H9 (cell line): Measurements from ENCODE around the gene GNAO1. TPM values are rescaled to one million over a fixed set of nuclear protein-coding genes. Genes with fewer than 3 reads are reported as not detected.

Experiments used
- DNase-seq: peaks from one replicate; pipeline ENCODE4 v3.0.0-alpha.2; 2017
- H2AFZ ChIP-seq: one replicate; pipeline ENCODE4 v1.6.1; 2013; ENCODE audit warnings: mild to moderate bottlenecking, low read length, control low read depth, moderate library complexity
- H2AK5ac ChIP-seq: 2 replicates; pipeline ENCODE4 v1.6.1; 2013; ENCODE audit warnings: low read length, control low read depth, mixed read lengths; ENCODE audit not compliant: insufficient read length
- H2BK120ac ChIP-seq: one replicate; pipeline ENCODE4 v1.6.1; 2013; ENCODE audit warnings: low read depth, mild to moderate bottlenecking, low read length, control low read depth, inconsistent platforms; ENCODE audit not compliant: poor library complexity, severe bottlenecking
- H2BK12ac ChIP-seq: 2 replicates; pipeline ENCODE4 v1.6.1; 2013; ENCODE audit warnings: low read length, control low read depth, mixed read lengths, low read depth; ENCODE audit not compliant: insufficient read length
- H2BK15ac ChIP-seq: 2 replicates; pipeline ENCODE4 v1.6.1; 2013; ENCODE audit warnings: low read depth, low read length, control low read depth
- H2BK20ac ChIP-seq: one replicate; pipeline ENCODE4 v1.6.1; 2013; ENCODE audit warnings: low read depth, mild to moderate bottlenecking, low read length, control low read depth, inconsistent platforms; ENCODE audit not compliant: poor library complexity, severe bottlenecking
- H2BK5ac ChIP-seq: 2 replicates; pipeline ENCODE4 v1.6.1; 2013; ENCODE audit warnings: low read length, control low read depth, mixed read lengths; ENCODE audit not compliant: insufficient read length
- H3K14ac ChIP-seq: 2 replicates; pipeline ENCODE4 v1.6.1; 2013; ENCODE audit warnings: low read length, control low read depth; ENCODE audit not compliant: insufficient read depth
- H3K18ac ChIP-seq: 2 replicates; pipeline ENCODE4 v1.6.1; 2013; ENCODE audit warnings: low read depth, mild to moderate bottlenecking, mixed read lengths, low read length, control low read depth; ENCODE audit not compliant: insufficient read length
- H3K23ac ChIP-seq: 2 replicates; pipeline ENCODE4 v1.6.1; 2013; ENCODE audit warnings: low read length, control low read depth, mixed read lengths, low read depth; ENCODE audit not compliant: insufficient read length
- H3K23me2 ChIP-seq: 2 replicates; pipeline ENCODE4 v1.6.1; 2013; ENCODE audit warnings: low read depth, mild to moderate bottlenecking, mixed read lengths, low read length, control low read depth; ENCODE audit not compliant: insufficient read length, poor library complexity, severe bottlenecking
- H3K27ac ChIP-seq: 2 replicates; pipeline ENCODE4 v1.5.1; 2013; ENCODE audit warnings: low read length, control low read depth, mixed read lengths, low read depth; ENCODE audit not compliant: insufficient read length
- H3K27me3 ChIP-seq: 2 replicates; pipeline ENCODE4 v1.6.1; 2013; ENCODE audit warnings: low read length, control low read depth, inconsistent platforms; ENCODE audit not compliant: insufficient read depth
- H3K4ac ChIP-seq: 2 replicates; pipeline ENCODE4 v1.6.1; 2013; ENCODE audit warnings: low read depth, mild to moderate bottlenecking, control low read depth, inconsistent platforms, low read length, moderate library complexity
- H3K4me1 ChIP-seq: 2 replicates; pipeline ENCODE4 v1.6.1; 2013; ENCODE audit warnings: low read length, control low read depth, inconsistent platforms; ENCODE audit not compliant: insufficient read depth
- H3K4me2 ChIP-seq: 2 replicates; pipeline ENCODE4 v1.6.1; 2013; ENCODE audit warnings: low read length, control low read depth, mixed read lengths; ENCODE audit not compliant: insufficient read length, insufficient read depth
- H3K56ac ChIP-seq: 2 replicates; pipeline ENCODE4 v1.6.1; 2013; ENCODE audit warnings: low read depth, mild to moderate bottlenecking, mixed read lengths, low read length, control low read depth; ENCODE audit not compliant: insufficient read length
- H3K79me1 ChIP-seq: 2 replicates; pipeline ENCODE4 v1.6.1; 2013; ENCODE audit warnings: low read depth, mild to moderate bottlenecking, moderate library complexity, low read length, control low read depth, inconsistent platforms; ENCODE audit not compliant: insufficient read depth, poor library complexity, severe bottlenecking
- H3K79me2 ChIP-seq: 2 replicates; pipeline ENCODE4 v1.6.1; 2013; ENCODE audit warnings: low read length, control low read depth, inconsistent platforms; ENCODE audit not compliant: insufficient read depth
- H3K9ac ChIP-seq: 2 replicates; pipeline ENCODE4 v1.6.1; 2013; ENCODE audit warnings: low read length, control low read depth, mixed read lengths; ENCODE audit not compliant: insufficient read length; ENCODE audit errors: extremely low read depth
- H3K9me3 ChIP-seq: one replicate; pipeline ENCODE4 v1.6.1; 2013; ENCODE audit warnings: low read depth, low read length, inconsistent platforms; ENCODE audit not compliant: control insufficient read depth
- H3T11ph ChIP-seq: one replicate; pipeline ENCODE4 v1.6.1; 2013; ENCODE audit warnings: mild to moderate bottlenecking, low read length, control low read depth, inconsistent platforms
- H4K20me1 ChIP-seq: one replicate; pipeline ENCODE4 v1.6.1; 2013; ENCODE audit not compliant: control insufficient read depth, insufficient read length, insufficient read depth
- H4K5ac ChIP-seq: 2 replicates; pipeline ENCODE4 v1.6.1; 2013; ENCODE audit warnings: low read depth, mild to moderate bottlenecking, mixed read lengths, low read length, control low read depth; ENCODE audit not compliant: insufficient read length
- H4K8ac ChIP-seq: replicated peaks from 2 replicates; pipeline ENCODE4 v1.6.1; 2013; ENCODE audit warnings: low read length, control low read depth, mixed read lengths, low read depth; ENCODE audit not compliant: insufficient read length
- H4K91ac ChIP-seq: 2 replicates; pipeline ENCODE4 v1.6.1; 2013; ENCODE audit warnings: low read depth, mild to moderate bottlenecking, moderate library complexity, mixed read lengths, low read length, control low read depth; ENCODE audit not compliant: insufficient read length
- H3K27ac Mint-ChIP-seq, 3 experiments: 2 replicates in 2 of 3; 3 replicates in 1 of 3; pipeline ENCODE4 v1.8.0; 2020 to 2021; ENCODE audit warnings: mixed read lengths in 3 of 3, mild to moderate bottlenecking in 1 of 3, moderate library complexity in 1 of 3
- H3K27me3 Mint-ChIP-seq: 2 replicates; pipeline ENCODE4 v1.8.0; 2021; ENCODE audit warnings: low read depth, mild to moderate bottlenecking, moderate library complexity, mixed read lengths
- H3K36me3 Mint-ChIP-seq, 3 experiments: 2 replicates in 2 of 3; 3 replicates in 1 of 3; pipeline ENCODE4 v1.8.0; 2020 to 2021; ENCODE audit warnings: low read depth in 3 of 3, mixed read lengths in 3 of 3; ENCODE audit not compliant: insufficient read depth in 1 of 3
- H3K4me1 Mint-ChIP-seq, 2 experiments: 2 replicates each; pipeline ENCODE4 v1.8.0; 2020; ENCODE audit warnings: mixed read lengths in 2 of 2
- H3K4me3 Mint-ChIP-seq, 2 experiments: 2 replicates in 1 of 2; 3 replicates in 1 of 2; pipeline ENCODE4 v1.8.0; 2020 to 2021; ENCODE audit warnings: mild to moderate bottlenecking in 2 of 2, mixed read lengths in 2 of 2, moderate library complexity in 1 of 2
- H3K9me3 Mint-ChIP-seq, 2 experiments: 2 replicates in 1 of 2; 3 replicates in 1 of 2; pipeline ENCODE4 v1.8.0; 2020; ENCODE audit warnings: mild to moderate bottlenecking in 2 of 2, mixed read lengths in 2 of 2, moderate library complexity in 1 of 2
- WGBS: extraction: QIAGEN DNeasy Blood & Tissue Kit; methylation state at CpG from one replicate; pipeline ENCODE4 v1.1.7; 2013; ENCODE audit warnings: missing lambda C conversion rate, low lambda C conversion rate, mixed read lengths; ENCODE audit not compliant: insufficient read length; ENCODE audit errors: extremely low coverage; 5-methylcytosine and 5-hydroxymethylcytosine counted together
- total RNA-seq: library from RNA; stranded (reverse); gene quantifications from 2 replicates; pipeline ENCODE4 v1.2.1, GENCODE V29; 2021
- TF ChIP-seq, protein P1 (sequence below): fragments of 200-600 bp; sonication (generic); conservative IDR thresholded peaks from 3 replicates; pipeline ENCODE4 v1.8.0; 2021; ENCODE audit warnings: antibody characterized with exemption, mild to moderate bottlenecking

Gene GNAO1
- total RNA-seq, 1 experiment from 2014 or later, result 16.9 TPM

GRCh38 chr16:56252835-56253234 is 61.5 kb downstream of the GNAO1 start:
- Histone ChIP-seq H3K56ac (no peak overlapping the region), H2AK5ac (no peak overlapping the region), H3K79me2 (no peaks in the 10 kb centered on the region), H3K18ac (no peak overlapping the region), H3K4ac (no peak overlapping the region), H2BK5ac (no peak overlapping the region), H2AFZ (no peak overlapping the region), H3K4me1 (no peaks in the 10 kb centered on the region), H3K79me1 (no peaks in the 10 kb centered on the region), H3K23me2 (no peaks in the 10 kb centered on the region), H4K91ac (no peak overlapping the region), H2BK15ac (no peak overlapping the region), H4K5ac (no peak overlapping the region), H2BK20ac (no peak overlapping the region), H3T11ph (no peak overlapping the region), H3K14ac (no peak overlapping the region; the same call in 1 of the 2 replicates), H3K4me2 (no peak overlapping the region), H3K27me3 (no peaks in the 10 kb centered on the region), H3K9me3 (no peaks in the 10 kb centered on the region), H3K27ac (no peak overlapping the region), H2BK12ac (no peak overlapping the region), H3K9ac (no peak overlapping the region), H2BK120ac (no peak overlapping the region), H4K8ac (no peak overlapping the region), H4K20me1 (no peaks in the 10 kb centered on the region), H3K23ac (no peak overlapping the region)
- TF ChIP-seq, protein P1, sequence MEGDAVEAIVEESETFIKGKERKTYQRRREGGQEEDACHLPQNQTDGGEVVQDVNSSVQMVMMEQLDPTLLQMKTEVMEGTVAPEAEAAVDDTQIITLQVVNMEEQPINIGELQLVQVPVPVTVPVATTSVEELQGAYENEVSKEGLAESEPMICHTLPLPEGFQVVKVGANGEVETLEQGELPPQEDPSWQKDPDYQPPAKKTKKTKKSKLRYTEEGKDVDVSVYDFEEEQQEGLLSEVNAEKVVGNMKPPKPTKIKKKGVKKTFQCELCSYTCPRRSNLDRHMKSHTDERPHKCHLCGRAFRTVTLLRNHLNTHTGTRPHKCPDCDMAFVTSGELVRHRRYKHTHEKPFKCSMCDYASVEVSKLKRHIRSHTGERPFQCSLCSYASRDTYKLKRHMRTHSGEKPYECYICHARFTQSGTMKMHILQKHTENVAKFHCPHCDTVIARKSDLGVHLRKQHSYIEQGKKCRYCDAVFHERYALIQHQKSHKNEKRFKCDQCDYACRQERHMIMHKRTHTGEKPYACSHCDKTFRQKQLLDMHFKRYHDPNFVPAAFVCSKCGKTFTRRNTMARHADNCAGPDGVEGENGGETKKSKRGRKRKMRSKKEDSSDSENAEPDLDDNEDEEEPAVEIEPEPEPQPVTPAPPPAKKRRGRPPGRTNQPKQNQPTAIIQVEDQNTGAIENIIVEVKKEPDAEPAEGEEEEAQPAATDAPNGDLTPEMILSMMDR, result no peak
- no CpG with 5 or more reads among the region's 4 CpGs for WGBS
- peaks cover 0 to 4% (median 1%) of the 10 kb centered on the region in 3 experiments; a peak in 3 of 7 replicates for H3K36me3 Mint-ChIP-seq
- H3K9me3 Mint-ChIP-seq, result no peaks in the 10 kb centered on the region
- H3K27ac Mint-ChIP-seq, result no peak overlapping the region
- H3K4me1 Mint-ChIP-seq, result no peaks in the 10 kb centered on the region
- H3K4me3 Mint-ChIP-seq, result no peak overlapping the region
- DNase-seq, result no peak
- H3K27me3 Mint-ChIP-seq, result no peaks in the 10 kb centered on the region
